HG02884 (cell line): ENCODE measurements around the gene EXOC6B.
A peak's percentile ranks its signal among the peaks of the same experiment; 100 is the strongest.

Experiments
- ATAC-seq: cut with Tn5 transposase; IDR thresholded peaks from one replicate; pipeline ENCODE4 v1.9.1; 2021; ENCODE audit warnings: mild to moderate bottlenecking, moderate library complexity; ENCODE audit not compliant: unreplicated experiment

EXOC6B gene

DNA sequence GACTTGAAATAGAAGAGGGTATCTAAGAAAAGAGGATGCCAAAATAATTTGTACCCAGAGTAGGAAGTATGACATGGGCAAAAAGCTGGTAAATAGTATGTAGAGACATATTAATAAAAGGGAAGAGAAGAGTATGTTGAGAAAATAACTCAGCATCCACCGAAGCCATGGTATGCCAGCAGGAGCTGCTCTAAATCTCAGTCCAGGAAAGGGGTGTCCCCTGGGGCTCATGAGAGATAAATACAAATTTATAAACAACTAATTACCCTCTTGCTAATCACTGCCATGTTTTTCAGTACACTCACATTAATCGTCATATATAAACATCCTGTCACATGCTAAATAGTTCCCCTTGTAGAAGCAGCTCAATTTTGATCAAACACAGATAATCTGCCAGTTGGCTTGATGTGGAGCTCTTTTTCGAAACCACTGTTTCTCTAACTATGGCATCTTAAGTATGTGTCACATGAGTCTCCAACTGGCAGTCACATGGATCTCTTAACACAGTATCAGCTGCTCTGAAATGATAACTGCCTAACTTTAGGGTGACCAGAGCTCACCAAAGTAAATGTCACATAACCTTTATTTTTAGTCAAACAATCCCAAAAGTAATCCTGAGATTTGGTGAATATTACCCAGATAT lies 31.9 kb downstream of the EXOC6B start:
- ATAC-seq: no peak

DNA sequence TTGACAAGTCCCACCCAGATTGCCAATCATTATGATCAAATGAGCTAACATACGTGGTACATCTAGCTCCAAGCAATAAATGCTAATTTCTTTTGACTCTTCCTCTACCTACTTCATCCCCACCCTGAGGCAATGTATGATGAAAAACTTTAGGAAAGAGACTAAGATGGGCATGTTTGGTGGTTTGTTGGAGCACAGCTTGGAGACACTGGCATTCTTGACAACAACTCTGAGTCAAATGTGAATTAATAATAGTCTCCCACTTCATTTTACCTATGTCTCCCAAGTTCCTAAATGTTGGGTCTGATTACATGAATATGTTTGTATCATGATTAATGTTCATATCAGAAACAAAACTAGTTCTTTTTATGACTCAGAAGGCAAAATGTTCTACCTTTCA lies 36.6 kb downstream of the EXOC6B start:
- ATAC-seq: no peak

DNA sequence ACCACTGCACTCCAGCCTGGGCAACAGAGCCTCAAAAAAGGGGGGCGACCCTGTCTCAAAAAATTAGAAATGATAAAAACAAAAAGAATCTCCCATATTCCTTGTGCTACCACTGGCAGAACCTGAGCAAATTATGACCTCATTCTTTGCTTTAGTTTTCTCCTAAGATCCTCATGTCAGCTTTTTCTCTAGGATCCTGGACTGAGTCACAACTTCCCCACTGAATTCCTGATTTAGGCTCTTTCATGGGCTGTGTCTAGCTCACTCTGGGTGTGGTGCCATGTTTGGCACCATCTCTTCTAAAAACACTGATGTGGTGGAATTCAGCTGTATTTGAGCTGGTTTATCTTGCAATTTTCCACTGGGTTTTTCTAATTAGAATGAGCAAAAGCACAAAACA lies 37.1 kb downstream of the EXOC6B start:
- no peak for ATAC-seq

DNA sequence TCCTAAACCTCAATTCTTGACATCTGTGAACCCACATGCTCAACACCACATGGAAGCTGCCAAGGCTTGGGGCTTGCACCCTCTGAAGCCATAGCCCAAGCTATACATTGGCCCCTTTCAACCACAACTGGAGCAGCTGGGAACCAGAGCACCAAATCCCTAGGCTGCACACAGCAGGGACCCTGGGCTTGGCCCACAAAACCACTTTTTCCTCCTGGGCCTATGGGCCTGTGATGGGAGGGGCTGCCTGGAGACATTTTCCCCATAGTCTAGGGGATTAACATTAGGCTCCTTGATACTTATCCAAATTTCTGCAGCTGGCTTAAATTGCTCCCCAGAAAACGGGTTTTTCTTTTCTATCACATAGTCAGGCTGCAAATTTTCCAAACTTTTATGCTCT lies 40.3 kb downstream of the EXOC6B start:
- no peak for ATAC-seq

DNA sequence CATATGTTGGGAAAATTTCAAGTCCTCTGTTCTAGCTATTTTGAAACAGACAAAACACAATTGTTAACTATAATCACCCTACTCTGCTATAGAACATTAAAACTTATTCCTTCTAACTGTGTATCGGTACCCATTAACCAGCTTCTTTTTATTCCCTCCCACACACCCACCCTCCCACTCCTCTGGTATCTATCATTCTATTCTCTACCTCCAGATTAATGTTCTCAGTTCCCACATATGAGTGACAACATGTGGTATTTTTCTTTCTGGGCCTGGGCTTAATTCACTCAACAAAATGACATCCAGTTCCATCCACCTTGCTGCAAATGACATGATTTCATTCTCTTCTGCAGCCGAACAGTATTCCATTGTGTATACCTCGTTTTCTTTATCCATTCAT lies 43.3 kb downstream of the EXOC6B start:
- ATAC-seq: no peak

DNA sequence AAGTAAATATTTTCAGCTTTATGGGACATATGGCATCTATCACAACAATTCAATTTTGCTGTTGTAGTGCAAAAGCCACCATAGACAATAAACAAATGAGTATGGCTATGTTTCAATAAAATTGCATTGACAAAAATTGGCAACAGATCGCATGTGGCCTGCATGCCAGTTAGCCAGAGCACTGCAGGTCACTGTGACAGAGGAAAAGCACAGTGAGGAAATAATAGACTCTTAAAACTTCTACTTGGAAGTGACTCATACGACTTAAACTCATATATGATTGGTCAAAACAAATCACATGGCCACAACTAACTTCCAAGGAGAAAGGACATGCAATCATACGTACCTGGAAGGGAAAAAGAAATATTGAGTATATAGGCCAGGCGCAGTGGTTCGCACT lies 44.4 kb downstream of the EXOC6B start:
- no peak for ATAC-seq

DNA sequence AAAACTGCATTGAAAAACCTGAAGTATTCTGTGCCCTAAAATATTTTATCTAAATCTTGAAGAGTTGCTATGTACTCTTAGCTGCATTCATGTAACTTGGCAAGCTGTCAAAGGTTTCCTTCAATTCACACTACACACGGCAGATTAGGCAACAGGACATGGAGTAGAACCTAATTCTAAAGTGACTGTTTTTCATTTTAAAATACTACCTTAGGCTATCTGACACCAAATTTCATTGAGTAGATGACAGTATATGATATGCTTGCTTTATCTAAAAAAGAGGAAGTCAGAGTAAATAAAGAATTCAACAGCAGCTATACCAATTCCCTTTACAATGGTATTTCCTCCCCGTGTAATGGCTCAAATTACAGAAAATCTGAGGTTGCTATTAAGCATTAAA lies 45.4 kb downstream of the EXOC6B start:
- ATAC-seq: no peak

DNA sequence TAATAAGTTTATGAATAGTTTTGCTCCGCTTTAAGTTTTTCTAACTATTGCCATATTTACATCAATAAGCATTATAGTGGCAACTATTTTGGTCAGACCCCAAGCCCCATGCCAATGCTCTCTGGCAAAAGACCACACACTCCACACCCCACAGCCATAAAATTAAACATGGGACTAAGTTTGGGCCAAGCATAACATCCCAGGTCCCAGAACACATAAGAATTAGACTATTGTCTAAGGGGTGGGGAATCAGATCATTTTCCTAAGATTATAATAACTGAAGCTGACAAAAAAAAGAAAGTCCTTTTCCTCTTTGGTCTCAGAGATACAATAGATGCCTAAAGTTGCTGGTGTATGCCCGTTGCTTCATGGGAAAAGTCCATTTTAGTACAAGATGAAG lies 46.3 kb downstream of the EXOC6B start:
- no peak for ATAC-seq

DNA sequence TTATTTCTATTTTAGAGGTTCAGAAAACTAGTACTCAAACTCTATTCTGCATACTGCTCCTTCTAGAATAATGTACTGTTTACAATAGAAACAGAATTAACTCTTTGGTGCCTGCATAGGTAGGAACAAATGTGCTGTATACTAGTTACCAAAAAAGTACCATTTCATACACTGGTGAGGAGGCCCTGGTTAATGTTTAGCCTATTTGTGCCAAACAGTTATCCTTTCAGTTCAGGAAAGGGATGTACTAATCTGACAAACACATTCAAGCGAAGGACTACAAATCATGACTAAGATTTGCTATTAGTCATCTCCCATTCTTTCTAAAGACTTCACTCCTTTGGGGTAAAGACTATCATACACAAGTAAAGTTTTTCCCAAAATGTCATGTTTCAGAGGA lies 47.4 kb downstream of the EXOC6B start:
- no peak for ATAC-seq

DNA sequence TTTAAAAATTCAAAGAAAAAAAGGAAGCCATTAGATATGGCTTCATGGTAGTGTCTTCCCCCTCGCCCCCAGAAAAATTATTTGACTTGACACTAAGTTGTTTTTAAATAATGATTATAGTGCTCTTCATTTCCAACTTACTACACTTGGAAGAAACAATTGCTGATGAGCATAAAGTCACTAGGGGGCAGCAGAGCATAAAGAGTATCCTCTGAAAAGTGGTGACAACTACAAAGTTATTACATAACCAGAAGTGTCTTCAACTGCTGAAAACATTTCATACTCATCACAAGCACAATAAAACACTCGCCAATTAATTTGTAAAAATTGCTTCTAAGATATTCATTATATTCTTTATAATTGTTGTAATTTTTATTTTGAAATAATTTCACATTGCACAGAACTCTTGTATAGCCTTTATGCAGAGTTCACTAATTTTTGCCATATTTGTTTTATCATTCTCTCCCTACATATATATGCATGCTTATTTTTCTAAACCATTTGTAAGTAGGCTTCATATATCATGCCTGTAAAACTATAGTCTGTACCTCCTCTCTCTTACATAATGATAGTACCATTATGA lies 54.9 kb downstream of the EXOC6B start:
- ATAC-seq: peak; percentile 60

DNA sequence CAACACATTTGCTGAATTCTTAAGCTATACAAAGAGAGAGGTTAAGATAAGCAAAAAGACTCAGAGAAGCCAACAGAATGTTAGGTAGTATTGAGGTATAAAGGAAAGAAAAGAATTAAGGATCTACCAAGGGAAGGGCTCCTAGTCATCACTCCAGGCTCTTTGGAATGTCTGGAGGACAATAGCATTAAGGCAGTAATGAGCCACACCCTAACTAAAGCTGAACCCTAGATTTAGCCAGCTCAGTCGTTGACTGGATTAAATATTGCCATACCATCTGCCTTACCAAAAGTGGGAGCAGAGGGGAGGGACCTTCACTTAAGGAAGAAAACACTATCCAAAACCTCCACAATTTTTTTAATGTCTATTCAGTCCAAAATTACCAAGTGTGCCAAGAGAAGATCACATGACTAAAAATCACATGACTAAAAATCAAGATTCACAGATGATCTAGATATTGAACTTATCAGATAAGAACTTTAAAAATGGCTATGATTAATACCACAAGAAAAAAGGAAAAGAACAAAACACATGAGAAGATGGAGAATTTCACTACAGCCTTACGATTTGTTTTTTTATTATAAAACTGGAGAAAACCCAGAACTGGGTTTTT lies 59.7 kb downstream of the EXOC6B start:
- ATAC-seq: no peak

DNA sequence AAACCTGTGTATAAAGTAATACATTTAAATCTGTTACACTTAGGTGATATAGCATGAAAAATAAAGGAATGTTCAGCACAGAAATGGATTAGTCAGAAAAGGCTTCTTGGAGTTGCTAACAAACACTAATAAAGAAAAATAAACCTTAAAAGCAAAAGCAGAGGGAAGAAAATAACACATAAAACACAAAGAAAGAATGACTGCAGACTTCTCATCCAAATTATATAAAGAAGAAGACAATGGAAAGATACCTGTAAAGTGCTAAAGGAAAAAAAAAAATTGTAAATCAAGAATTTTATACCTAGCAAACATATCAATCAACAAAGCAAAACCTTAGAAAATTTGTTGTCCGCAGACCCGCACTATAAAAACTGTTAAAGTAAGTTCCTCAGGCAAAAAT lies 63.6 kb downstream of the EXOC6B start:
- ATAC-seq: no peak

DNA sequence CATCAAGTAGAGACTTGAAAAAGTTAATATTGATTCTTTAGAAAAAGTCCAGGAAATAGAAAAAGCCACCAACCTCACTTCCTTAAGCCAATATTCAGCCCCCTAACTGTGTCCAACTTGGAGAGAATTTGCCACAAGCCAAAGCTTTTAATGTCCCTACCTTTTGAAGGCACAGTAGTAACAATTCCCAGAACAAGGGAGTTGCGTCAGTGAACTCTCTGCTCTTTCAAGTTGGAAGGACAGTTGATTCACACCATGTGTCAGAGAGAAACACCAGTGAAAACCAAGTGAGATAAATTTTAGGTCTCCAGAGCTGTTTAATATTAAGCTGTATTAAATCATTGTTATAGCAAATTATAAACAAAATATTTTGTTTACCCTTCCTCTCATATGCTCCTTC lies 66.1 kb downstream of the EXOC6B start:
- ATAC-seq: no peak

DNA sequence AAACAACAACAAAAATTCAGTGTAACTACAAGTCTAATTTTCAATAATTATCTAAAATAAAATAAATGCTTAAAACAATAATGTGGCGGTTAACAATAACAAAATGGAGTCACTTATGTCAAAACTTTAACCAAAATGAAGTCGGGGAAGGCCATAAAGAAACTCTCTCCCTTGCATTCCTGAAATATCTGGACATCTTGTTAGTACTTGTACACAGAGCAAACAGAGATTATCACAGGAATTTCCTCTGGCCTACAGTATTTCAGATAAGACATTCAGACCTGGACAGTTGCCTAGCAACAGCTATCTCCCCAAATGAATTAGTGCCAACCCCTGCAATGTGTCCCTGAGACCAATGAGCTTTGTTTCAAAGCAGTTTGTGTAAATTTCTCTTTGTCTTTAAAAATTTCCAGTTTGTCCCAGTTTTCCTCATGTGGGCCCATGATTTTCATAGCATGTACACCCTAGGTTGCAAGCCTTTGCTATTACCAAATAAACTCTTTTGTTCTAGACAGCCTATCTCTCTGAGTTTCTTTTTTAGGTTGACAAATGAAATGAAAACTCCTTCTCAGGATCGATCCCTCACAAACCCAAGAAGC lies 68.6 kb downstream of the EXOC6B start:
- no peak for ATAC-seq

DNA sequence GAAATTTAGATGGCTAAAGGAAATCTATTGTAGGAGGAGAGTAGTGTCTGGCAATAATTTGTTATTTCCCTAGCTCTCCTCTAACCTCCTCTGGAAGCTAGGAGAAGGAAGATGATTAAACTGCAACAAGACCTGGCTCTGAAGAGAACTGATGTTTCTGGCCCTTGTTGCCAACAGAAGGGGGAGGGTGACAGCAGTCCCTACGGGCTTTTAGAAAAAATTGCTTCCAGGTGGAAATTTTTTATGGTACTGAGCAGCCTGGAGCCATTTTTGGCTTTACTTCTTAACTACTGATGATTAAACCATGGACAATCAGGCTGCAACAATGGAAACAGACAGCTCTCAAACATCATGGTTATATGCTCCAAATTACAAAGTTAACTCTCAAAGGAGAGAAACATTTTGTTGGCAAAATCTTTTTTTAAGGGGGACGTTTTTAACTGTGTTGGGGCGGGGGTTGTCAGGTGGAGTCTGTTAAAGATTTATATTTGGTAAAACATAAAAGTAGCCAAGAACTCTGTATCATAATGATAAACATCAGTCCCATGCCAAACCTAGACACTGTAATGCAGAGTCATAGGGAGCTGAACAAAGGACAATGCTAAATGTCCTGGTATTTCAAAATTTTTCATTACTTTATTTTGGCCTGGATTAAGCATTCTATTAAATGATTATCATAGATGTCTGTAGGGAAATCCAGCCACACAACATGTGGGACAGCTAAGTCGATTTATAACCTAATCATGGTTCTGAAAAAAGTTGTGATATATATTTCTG lies 70.0 kb downstream of the EXOC6B start:
- ATAC-seq: no peak

DNA sequence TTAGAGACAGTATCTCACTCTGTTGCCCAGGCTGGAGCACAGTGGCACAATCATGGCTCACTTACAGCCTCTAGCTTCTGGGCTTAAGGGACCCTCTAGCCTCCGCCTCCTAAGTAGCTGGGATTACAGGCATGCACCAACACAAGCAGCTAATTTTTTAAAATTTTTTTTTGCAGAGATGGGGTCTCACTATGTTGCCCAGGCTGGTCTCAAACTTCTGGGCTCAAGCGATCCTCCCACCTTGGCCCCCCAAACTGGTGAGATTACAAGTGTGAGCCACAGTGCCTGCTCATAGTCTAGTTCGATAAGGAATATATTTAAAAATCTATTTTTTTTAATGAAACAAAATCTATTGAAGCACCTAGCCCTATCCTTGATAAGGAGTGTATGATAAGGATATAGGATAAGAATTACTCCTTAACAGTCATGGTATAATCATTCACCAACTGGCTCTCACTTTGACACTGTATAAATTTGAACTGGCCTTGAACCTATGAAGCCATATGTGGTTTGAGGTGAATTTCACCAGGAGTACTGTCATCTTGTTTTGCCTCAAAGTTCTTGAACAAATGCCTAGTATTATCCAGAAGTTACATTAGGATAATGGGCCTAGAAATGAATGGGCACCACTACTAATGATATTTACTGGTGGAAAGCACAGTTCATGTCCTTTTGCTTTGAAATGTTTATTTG lies 71.1 kb downstream of the EXOC6B start:
- ATAC-seq: no peak

DNA sequence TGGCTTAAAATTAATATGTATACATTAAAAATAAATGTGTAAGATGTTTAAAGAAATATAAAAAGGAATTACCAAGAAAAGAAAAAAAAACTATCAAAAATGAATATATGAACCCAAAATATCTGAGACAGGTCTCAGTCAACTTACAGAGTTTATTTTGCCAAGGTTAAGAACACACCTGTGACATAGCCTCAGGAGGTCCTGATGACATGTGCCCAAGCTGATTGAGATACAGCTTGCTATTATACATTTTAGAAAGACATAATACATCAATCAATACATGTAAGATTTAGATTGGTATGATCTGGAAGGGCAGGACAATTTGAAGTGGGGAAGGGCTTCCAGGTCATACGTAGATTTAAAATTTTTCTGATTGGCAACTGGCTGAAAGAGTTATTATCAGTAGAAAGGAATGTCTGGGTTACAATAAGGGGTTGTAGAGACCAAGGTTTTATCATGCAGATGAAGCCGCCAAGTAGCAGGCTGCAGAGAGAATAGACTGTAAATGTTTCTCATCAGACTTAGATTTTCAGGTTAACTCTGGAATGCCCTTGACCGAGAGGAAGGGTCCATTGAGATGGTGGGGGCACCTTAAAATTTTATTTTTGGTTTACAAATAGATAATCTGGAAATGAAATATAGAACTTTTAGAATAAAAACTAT lies 74.7 kb downstream of the EXOC6B start:
- no peak for ATAC-seq

DNA sequence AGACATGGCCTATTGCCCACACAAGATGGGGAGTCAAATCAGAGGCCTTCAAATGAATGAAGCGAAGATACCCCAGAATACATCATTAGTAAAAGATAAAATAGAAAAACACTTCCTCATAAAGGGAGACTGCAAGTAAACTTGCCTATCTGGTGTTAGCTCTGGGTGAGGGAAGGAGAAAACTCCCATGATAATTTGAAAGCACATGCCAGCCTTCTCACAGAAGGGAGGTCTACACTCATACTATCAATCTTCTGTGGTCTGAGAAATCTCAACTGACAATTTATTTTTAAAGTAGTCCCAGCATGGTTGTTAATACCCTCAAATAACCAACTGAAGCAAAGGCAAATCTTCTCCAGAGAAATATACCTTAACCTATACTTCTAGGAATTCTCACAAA lies 75.4 kb downstream of the EXOC6B start:
- ATAC-seq: no peak

DNA sequence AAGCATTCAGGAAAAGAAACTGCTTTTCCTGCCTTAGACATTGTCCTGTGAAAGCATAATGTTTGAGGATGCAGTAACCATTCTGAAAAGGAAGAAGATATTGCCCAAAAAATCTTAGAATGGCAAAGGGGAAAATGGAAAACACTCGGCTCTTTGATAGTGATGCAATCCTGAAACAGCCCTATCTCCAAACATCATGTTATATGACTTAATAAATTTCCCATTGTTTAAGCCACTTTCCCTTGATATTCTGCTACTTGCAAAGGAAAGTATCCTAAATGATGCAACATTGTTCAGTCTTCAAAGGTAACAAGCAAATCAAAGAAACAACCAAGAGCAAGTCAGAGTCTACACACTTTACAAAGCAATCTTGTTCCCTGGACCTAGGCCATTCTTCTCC lies 78.5 kb downstream of the EXOC6B start:
- no peak for ATAC-seq

DNA sequence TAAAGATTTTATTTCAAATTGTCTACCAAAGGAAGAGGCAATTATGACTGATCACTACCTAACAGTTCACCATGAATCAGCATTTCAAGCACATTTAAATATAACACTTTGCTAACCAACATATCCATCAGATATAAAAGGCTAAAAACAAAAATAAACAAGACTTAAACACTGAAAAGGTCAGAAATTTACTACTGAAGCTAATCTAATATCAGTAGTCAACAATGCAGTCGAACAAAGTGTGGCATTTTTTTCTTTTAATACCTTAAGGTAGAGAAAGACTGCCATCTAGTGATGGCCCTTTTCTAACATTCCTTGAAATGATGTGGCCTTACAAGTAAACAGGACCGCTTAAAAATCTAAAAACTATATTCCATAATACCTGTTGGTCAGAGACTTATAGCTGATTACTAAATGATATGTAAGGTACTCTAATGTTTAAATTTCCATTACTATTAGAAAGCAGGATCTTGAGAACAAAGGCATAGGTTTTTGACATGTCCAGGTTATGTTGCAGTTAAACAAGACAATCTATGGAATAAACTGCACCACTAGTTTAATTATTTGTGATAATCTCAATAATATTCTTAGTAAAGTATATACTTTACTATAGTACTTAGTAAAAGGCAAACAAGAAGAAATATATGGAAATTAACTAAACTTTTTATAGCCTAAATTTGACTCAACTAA lies 80.0 kb downstream of the EXOC6B start:
- no peak for ATAC-seq
